Right lobe of liver (tissue), 4 donors: ENCODE results near the gene ATAD1.

Experiments used
- POLR2A ChIP-seq: fragments of 450-650 bp; IDR thresholded peaks from one replicate; pipeline ENCODE4 v1.6.1; 2017; ENCODE audit warnings: antibody characterized with exemption, mild to moderate bottlenecking
- TF ChIP-seq, protein P1 (sequence below), 4 donors: fragments of 200-600 bp in 3 of 4; fragments of 450-650 bp in 1 of 4; IDR thresholded peaks; one replicate each; pipeline versions ENCODE4 v1.5.1 to v1.8.0; 2016 to 2022; ENCODE audit warnings: antibody characterized with exemption in 4 of 4, mild to moderate bottlenecking in 2 of 4
- donor health status: DM: no; HTN: no; CAD: no.
- donor health status: DM: no; HTN: no; CAD: no.
- donor health status: DM: no; HTN: yes; CAD: no.

DNA sequence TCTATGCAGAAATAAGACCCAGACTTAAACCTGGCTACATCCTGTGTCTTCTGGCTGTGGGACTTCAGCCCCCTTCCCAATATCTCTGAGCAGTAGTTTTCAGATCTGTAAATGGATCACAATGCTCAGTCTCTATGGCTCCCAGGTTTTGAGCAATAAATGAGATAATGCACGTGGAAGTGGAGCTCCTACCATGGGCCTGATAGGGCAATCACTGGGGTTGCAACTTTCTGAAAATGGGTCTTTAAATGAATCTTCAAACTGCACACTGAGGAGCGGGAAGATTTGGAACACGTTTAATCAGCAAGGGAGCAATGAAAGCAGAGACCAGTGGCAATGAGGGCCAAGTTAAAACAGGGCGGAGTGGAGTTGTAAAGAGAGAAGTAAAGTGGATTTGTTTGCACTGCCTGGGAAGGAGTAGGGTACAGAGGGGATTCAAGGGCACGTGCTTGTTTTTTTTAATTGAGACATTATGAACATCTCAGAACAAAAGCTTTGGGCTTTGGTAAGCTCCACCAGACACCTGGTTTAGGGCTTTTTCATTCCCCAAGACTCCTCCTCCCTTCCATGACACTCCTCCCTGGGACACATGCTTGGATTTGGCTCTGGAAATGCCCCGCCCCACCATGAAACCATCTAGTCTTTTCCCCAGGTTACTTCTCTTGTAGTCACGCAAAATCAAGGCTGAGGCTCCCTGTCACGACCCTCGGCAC is 115.6 kb downstream of the ATAD1 start:
- TF ChIP-seq, protein P1, sequence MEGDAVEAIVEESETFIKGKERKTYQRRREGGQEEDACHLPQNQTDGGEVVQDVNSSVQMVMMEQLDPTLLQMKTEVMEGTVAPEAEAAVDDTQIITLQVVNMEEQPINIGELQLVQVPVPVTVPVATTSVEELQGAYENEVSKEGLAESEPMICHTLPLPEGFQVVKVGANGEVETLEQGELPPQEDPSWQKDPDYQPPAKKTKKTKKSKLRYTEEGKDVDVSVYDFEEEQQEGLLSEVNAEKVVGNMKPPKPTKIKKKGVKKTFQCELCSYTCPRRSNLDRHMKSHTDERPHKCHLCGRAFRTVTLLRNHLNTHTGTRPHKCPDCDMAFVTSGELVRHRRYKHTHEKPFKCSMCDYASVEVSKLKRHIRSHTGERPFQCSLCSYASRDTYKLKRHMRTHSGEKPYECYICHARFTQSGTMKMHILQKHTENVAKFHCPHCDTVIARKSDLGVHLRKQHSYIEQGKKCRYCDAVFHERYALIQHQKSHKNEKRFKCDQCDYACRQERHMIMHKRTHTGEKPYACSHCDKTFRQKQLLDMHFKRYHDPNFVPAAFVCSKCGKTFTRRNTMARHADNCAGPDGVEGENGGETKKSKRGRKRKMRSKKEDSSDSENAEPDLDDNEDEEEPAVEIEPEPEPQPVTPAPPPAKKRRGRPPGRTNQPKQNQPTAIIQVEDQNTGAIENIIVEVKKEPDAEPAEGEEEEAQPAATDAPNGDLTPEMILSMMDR (IDR thresholded peaks at IDR 0.05), result no peak
- no peak for TF ChIP-seq POLR2A
